ENCODE data around the gene TRMT112.

The TRMT112 gene

DNA sequence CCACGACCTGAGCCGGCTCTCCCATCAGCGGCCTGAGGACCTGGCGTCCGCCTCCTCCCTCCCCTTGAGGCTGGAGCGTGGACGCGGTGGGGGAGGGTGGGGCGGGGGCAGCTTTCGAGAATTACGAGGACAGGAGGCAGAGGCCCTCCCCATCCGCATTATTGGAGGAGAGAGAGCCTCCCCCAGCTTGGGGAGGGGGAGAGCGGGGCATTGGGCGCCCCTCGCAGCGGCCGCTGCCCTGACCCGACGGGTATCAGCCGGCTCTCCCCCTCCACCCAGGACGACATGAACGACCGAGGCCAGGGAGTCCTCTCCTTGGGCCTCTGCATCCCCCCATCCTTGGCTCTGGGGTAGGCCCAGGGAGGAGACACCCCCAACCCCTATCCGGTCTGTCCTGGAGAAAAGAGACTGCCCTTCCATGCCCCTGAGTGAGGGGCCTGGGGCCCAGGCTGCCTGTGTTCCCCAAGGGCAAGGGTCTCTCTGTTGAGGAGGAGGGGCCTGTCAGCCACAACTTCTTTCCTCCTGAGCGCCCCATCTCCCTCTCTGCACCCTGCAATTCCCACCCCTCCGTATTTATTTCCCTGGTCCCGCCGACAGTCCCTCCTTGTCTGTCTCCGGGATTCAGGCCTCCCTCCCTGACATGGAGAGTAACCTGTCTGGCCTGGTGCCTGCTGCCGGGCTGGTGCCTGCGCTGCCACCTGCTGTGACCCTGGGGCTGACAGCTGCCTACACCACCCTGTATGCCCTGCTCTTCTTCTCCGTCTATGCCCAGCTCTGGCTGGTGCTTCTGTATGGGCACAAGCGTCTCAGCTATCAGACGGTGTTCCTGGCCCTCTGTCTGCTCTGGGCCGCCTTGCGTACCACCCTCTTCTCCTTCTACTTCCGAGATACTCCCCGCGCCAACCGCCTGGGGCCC is 31.2 kb downstream of the TRMT112 start:
- Histone ChIP-seq H3K79me2 (peaks cover 24% of the 10 kb centered on the region), H3K9me3 (ENCODE audit: control insufficient read depth, low read length) (no peaks in the 10 kb centered on the region), H3K4me2 (ENCODE audit: low read length) (peak overlapping the region; percentile 77), H3K36me3 (ENCODE audit: control insufficient read depth, insufficient read depth, low read length) (no peaks in the 10 kb centered on the region), H3K9ac (no peak overlapping the region), H3K27me3 (ENCODE audit: control insufficient read depth, insufficient read depth, low read length) (no peaks in the 10 kb centered on the region), H3K4me1 (peaks cover 6% of the 10 kb centered on the region), H2AFZ (peak overlapping the region; percentile 82), H3K4me3 (ENCODE audit: low read depth, low read length) (peak overlapping the region; percentile 81), H3K27ac (peak overlapping the region; percentile 97)
- TF ChIP-seq, protein P1, sequence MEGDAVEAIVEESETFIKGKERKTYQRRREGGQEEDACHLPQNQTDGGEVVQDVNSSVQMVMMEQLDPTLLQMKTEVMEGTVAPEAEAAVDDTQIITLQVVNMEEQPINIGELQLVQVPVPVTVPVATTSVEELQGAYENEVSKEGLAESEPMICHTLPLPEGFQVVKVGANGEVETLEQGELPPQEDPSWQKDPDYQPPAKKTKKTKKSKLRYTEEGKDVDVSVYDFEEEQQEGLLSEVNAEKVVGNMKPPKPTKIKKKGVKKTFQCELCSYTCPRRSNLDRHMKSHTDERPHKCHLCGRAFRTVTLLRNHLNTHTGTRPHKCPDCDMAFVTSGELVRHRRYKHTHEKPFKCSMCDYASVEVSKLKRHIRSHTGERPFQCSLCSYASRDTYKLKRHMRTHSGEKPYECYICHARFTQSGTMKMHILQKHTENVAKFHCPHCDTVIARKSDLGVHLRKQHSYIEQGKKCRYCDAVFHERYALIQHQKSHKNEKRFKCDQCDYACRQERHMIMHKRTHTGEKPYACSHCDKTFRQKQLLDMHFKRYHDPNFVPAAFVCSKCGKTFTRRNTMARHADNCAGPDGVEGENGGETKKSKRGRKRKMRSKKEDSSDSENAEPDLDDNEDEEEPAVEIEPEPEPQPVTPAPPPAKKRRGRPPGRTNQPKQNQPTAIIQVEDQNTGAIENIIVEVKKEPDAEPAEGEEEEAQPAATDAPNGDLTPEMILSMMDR (IDR thresholded peaks at IDR 0.05) = peak; percentile 11

DNA sequence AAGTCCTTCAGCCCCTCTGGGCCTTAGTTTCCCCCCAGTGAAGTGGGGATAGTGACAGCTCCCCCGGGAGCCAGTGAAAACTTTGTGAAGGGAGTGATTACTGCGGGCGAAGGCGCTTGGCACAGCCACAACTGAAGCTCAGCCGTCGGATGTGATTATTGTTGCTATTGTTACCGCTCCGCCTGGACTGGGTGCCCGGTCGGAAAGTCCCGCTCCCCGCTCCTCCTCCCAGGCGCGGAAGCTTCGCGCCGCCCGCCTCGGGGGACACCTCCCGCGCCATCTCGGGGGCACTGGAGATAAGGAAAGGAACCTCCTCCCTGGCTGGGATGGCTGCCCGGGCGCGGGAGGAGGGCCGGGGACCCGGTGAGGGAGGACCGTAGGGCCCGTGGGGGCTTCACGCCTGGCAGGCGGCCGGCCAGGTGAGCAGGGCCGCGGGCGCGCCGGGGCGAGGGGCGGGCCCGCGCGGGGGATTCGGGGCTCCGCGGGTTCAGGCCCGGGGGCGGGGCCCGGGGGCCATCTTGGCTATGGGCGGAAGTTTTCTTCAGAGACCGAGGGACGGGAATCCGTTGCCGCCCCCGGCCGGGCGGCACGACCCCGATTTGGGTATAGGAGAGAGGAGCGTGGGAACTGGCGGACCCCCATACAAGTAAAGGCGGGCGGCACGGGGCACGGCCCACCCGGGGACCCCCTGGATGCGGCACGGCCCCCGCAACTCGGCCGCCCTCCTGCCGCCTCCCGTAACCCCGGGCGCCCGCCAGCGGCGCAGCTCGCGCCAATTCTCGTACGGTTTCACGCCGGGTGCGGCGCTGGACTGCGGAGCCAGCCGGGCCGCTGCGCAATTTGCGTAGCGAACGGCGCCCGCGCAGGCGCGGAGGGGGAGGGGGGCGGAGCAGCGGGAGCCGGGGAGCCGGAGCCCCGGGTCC is 32.1 kb downstream of the TRMT112 start, which contains the start of gene GPR137:
Gene GPR137, plus strand, starts transcription at position 887 of the 923 bp plus-strand sequence. CDS start 677 bp downstream, outside the sequence.
- Histone ChIP-seq H3K9me3 (ENCODE audit: control insufficient read depth, low read length) (no peaks in the 10 kb centered on the region), H3K9ac (no peak within 1 kb of the TSS), H3K4me1 (peaks cover 6% of the 10 kb centered on the region), H3K27me3 (ENCODE audit: control insufficient read depth, insufficient read depth, low read length) (no peaks in the 10 kb centered on the region), H3K4me3 (ENCODE audit: low read depth, low read length) (peak within 1 kb of the TSS; percentile 81), H3K36me3 (ENCODE audit: control insufficient read depth, insufficient read depth, low read length) (no peaks in the 10 kb centered on the region), H3K4me2 (ENCODE audit: low read length) (peak within 1 kb of the TSS; percentile 77), H2AFZ (peak within 1 kb of the TSS; percentile 82), H3K79me2 (peaks cover 24% of the 10 kb centered on the region), H3K27ac (peak within 1 kb of the TSS; percentile 97)
- TF ChIP-seq, protein P1 (IDR thresholded peaks at IDR 0.05) = no peak

DNA sequence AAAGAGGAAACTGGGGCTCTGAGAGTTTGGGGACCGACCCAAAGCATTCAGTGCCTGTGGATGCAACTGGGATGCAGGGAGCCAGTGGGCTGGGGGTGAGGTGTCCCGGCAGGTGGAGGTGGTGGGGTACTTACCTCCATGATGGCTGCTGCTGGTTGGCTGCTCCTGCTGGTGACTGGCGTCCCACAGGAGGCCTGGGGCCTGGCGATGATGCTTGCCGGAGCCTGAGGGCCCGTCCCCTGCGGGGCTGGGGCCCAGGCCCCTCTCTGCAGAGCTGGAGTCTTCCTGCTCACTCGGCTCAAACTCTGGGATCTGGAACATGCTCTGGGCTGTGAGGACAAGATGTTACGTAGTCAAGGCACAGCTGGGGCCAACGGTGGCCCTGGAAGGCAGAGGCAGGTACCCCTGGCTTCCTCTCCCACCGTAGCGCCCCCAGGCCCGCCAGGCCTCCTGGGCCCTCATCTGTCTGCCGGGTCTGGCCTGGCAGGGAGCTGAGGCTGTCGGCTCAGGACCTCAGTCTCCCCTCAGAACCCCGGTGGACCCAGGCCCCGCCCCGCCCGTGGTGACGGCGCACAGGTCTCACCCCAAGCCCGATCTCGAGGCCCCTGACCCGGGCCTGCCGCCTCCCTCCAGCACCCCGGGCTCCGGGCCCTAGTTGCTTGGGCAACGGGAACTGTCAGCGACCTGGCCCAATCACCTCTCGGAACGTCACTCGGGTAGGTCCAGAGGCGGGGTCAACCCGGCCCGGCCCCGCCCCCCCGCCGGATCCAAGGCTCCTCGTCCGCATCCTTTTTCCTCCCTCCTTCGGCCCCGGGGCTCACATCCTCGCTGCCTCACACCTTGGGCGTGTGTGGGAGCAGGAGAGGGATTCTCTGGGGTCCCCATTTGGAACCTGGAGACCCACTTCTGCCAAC is 33.1 kb downstream of the TRMT112 start, which contains the start of gene BAD:
Gene BAD, minus strand, starts transcription at position 618 of the 914 bp plus-strand sequence. Its CDS starts 297 bp downstream, at position 321.
- Histone ChIP-seq H3K27me3 (ENCODE audit: control insufficient read depth, insufficient read depth, low read length) (no peaks in the 10 kb centered on the region), H3K4me2 (ENCODE audit: low read length) (peak within 1 kb of the TSS; percentile 77), H3K27ac (peak within 1 kb of the TSS; percentile 97), H3K79me2 (peaks cover 24% of the 10 kb centered on the region), H2AFZ (peak within 1 kb of the TSS; percentile 82), H3K9me3 (ENCODE audit: control insufficient read depth, low read length) (no peaks in the 10 kb centered on the region), H3K4me1 (peaks cover 6% of the 10 kb centered on the region), H3K4me3 (ENCODE audit: low read depth, low read length) (peak within 1 kb of the TSS; percentile 81), H3K9ac (peak within 1 kb of the TSS; percentile 76), H3K36me3 (ENCODE audit: control insufficient read depth, insufficient read depth, low read length) (no peaks in the 10 kb centered on the region)
- TF ChIP-seq, protein P1 (IDR thresholded peaks at IDR 0.05) = no peak

DNA sequence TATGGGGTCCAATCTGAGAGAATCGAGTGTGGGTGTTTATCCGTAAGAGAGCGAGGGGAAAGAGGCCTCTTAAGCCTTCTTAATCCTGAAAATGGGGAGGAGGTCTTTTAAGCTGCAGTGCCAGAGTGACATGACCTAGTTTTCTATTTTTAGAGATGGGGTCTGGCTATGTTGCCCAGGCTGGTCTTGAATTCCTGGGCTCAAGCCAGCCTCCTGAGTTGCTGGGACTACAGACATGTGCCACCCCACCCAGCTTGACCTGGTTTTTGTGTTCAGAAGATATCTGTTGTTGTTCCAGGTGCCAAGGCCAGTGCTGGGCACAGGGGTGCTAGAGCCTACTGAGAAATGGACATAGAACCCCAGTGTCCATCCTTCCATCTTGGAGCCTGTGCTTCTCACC is 34.3 kb downstream of the TRMT112 start:
- H3K27ac ChIP-seq = no peak overlapping the region
- H3K27me3 ChIP-seq (ENCODE audit: control insufficient read depth, insufficient read depth, low read length) = no peaks in the 10 kb centered on the region
- H3K4me2 ChIP-seq (ENCODE audit: low read length) = no peak overlapping the region
- H3K9me3 ChIP-seq (ENCODE audit: control insufficient read depth, low read length) = no peaks in the 10 kb centered on the region
- H3K36me3 ChIP-seq (ENCODE audit: control insufficient read depth, insufficient read depth, low read length) = no peaks in the 10 kb centered on the region
- no peak overlapping the region for H3K9ac ChIP-seq
- peaks cover 24% of the 10 kb centered on the region for H3K79me2 ChIP-seq
- H3K4me3 ChIP-seq (ENCODE audit: low read depth, low read length) = no peak overlapping the region
- no peak overlapping the region for H2AFZ ChIP-seq
- peaks cover 6% of the 10 kb centered on the region for H3K4me1 ChIP-seq
- TF ChIP-seq, protein P1 (IDR thresholded peaks at IDR 0.05) = no peak
